NK-92 (cell line): ENCODE results near the gene ANKFN1.

Experiments
- DNase-seq: peaks from one replicate; lab custom pipeline; 2025; ENCODE audit not compliant: unreplicated experiment; lab: John Stamatoyannopoulos, UW

The ANKFN1 gene

DNA sequence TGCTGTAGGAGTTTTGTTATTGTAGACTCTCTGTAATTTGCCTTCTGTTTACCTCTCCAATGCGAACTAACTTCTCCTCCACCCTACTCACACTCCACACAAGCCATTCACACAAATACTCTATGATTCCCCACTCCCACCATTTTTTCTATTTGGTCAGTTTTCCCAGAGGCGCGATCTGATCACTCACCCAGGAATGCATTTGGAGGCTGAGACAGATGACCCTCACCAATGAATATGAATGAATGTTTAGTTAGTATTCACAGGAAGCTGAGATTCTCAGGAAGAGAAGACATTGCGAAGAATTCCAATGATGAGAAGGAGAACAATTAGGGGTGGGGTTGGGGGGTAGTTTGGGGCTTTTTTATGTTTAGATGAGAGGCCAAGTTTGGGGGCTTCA lies 10.5 kb upstream of the ANKFN1 start:
- DNase-seq = no peak

DNA sequence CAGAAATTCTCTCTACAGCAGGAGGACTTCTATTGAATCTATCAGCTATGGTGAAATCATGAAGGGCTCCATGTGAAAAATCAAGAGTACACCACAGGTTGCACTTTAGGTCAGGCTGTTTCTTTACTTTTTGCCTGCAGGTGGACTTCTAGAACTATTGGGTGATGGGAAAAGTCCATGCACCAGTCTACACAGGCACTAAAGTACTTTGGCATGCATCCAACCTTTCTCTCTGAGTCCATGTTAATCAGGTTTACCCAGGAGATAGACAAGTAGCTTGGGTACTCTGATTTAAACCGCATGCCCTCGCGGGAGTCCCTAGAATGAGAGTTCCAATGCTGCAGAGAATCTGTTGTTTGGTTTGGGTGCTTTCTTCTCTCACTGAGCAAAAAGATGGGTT lies 9.1 kb upstream of the ANKFN1 start:
- DNase-seq = no peak

DNA sequence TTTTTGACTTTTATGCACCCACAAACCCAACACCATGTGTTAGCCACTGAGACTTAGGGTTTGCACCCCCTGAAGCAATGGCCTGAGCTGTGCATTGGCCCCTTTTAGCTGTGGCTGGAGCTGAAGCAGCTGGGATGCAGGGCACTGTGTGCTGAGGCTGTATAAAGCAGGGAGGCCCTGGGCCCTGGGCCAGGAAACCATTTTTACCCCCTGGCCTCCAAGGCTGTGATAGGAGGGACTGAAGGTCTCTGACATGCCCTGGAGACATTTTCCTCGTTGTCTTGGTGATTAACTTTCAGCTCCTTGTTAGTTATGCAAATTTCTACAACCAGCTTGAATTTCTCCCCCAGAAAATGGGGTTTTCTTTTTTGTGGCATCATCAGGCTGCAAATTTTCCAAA lies 6.7 kb upstream of the ANKFN1 start:
- no peak for DNase-seq

DNA sequence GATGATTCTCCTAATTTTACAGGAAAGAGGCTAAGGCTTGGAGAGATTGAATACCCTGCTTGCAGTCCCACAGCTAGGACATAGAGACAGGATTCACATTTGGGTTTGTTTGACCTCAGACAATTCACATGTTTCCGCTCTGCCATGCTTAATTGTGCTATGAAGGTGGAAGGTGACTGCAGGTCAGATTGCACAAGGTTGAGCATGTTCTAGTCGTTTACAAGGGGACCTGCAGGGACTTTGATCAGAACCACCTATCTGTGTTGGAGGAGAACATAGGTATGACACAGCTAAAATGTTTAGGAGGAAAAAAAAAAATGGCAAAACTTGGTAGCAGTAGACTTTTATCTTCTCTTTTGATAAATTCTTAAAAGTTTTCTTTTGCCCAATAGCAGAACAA lies 4.9 kb upstream of the ANKFN1 start:
- no peak for DNase-seq

DNA sequence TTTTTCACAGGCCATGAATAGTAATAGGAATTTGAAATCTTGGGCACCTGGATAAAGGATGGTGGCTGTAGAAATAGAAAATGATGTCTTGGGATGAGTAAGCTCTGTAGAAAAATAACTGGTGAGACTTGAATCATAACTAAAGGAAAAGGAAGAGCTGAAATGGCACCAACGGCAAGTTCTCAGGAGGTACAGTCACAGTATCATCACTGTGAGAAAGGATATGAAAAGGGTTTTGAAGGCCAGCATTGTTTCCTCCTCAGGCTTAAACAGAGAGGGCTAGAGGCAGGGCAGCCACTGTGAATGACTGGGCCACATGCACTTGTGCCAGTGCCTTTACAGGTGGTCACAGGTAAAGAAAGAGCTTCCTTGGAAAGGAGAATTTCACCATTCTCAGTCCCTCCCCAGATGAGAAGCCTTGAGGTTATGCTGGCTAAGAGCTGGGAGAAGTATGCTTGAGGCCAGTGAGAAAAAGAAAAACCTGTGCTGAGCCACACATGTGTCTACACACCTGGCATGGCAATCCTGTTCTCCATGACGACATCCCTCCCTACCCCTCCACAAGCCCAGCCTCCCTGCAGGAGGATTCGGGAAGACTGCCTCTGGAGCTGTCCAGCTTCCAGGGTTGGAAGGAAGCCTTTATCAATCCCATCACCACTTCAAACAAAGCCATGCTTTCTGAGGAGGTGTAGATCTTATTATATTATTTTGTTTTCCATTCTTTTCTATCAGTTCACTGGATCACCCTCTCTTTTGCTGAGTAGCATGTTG lies 3.8 kb upstream of the ANKFN1 start:
- DNase-seq = no peak

DNA sequence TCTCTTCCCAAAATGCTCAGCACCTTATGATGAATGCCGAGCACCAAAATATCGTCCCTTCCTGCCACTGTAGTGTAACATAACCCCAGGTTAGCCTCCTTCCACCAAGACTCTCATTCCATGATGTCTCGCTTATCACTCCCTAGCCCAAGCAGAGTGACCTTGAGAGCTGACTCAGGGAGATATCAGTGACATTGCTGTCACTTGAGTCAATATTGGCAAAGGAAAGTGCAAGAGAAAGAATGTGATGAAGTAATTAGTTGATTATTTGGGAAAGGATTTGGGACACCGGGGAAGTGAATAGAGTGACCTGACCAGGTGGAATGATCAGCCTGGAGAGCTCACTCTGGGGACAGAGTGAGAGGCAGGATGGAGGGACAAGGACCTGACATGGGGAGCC lies 2.6 kb upstream of the ANKFN1 start:
- DNase-seq = no peak

DNA sequence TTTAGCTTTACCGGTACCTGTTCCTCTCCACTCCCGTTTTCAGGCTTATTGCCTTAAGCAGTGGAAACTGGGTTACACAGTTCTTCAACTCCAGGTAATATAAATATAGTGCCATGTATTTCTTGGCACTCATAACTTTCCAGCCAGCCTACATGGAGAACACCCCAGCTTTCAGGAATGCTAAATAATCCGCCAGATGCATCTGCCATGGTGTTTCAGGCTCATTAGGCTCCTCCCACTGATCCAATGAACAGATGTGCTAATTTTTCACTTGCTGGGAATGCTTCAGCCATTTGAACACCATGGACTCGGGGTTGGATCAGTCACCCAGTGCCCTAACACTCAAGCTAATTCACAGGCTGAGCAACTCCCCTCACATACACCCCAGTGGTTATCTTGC lies 4.6 kb downstream of the ANKFN1 start:
- DNase-seq = no peak

DNA sequence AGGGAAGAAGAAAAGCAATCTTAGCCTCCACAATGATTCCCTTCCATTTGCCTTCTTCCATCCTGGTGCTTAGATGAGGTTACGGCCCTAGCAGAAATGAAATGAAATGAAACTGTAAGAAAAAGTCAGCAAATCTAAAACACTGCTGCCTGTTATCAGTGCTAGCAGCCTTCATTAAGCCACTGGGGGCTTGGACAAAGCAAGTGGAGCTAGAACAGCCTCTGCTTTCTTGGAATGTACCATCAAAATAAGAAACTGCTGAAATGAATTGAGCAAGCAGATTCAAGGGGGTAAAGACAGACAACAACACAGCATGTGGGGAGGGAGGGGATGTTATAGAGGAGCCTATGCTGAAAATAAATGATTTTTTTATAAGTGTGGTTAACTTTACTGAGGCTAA lies 5.1 kb downstream of the ANKFN1 start:
- no peak for DNase-seq

DNA sequence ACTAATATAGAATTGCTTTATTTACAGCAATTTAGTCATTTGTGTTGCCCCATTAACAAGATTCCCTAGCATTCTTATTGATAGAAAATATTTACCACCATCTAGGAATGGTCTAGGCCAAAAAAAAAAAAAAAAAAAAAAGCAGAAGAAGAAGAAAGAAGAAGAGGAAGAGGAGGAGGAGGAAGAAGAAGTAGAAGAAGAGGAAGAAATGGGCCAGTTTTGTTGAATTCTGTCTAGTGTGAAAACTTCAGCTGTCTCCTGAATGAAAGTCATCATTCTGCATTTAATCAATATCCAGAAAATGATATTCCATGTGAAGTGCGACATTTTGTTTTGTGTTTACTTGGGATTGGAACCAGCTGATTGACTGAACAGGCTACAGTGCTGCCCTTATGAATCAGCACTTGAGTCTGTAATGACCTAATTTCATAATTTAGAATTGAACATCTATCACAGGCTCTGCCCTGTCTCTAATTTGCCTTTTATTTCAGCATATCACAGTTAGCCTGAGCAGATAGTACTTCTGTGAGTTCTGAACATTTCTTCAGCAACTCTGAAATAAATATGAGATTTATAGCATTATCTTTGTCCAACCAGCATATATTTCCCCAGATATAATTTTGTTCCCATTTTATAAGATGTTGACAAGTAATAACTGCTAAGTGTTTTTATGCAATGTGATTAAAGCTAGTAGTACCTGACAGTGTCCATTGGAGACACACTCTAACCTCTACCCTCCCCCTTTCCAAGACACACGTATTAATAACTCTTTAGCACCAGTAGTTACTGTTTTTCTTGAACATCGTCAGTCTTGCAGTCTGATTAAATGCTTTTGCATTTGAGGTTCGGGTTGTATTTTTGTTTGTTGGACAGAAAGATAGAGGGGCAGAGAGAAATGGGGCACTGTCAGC lies 5.9 kb downstream of the ANKFN1 start:
- DNase-seq = no peak

DNA sequence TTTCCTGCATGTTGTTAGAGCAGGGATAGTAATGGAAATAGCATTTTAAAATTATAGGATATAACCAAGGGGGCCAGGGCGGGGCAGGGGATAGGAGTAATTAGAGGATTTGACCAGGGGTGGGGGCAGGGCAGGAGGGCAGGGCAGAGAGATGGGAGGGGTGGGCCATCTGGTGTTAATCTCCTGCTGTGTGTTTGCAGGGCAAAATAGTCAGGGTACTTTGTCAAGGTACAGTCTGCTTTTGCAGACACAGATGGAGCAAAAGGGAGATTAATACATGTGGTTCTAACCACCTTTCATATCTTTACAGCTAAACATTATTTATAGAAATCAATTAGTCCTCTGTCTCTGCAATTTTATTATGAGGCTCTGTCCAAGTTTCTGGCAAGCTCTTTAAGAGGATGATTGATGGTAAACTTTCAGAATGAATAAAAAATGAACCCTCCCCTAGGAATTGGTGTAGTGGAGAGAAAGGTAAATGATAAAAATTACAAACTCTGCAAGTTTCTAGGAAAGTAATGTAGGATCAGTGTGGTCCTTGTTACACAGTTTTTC lies 6.6 kb downstream of the ANKFN1 start:
- no peak for DNase-seq

DNA sequence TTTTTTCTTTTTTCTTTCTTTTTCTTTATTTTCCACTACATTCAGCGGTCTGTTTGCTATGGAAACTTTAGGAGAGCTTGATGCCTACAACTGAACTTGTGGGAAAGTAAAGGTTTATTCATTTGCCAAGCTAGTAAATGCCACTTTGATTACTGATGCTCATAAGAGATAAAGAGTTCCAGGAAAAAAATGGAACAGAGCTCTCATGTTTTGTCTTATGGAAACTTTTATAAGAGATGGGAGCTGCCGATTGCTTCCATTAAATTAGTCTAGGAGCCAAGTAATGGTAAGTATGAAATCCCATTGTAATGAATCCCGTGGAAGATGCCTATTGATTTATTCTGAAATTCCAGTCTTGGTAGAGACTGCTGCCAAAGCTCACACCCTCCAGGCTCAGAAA lies 7.1 kb downstream of the ANKFN1 start:
- DNase-seq = no peak

DNA sequence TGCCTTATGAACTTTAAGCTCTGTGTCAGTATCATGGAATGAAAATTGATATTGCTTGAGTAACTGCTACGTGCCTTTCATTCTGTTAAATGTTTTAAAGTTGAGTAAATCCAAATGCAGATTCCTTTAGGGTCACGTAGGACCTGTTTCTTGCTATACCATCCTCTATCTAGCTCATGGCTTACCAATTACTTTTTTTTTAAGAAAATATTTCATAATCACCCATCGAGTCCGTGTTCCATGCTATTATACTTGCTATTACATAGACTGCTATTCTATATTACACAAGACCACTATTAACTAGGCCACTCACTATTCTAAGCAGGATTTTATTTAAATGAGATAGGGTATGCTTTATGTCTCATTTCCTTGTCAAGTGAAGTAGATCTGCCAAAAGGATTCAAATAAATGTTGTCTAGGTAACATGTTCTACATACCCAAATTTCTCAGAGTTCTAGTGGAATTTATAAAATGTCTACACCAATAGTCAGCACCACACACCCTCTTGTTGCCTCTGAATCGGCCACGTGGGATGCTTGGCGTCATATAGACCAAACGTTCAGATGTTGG lies 11.9 kb downstream of the ANKFN1 start:
- DNase-seq = no peak

DNA sequence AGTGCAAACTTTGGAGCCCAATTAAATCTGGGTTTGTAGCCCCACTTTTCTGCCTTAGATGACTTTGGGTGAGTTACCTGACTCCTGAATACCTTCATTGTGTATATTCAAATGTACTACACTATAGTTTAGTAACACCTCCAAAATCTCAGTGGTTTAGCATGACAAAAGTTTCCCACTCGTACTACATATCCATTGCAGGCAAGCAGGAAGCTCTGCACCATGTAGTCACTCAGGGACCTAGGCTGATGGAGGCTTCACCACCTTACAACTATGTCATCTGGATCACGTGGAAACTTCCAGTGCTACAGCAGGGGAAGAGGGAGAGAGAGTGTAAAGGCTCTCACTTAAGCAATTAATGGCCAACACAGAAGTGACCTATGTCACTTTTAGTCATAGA lies 14.2 kb downstream of the ANKFN1 start:
- no peak for DNase-seq

DNA sequence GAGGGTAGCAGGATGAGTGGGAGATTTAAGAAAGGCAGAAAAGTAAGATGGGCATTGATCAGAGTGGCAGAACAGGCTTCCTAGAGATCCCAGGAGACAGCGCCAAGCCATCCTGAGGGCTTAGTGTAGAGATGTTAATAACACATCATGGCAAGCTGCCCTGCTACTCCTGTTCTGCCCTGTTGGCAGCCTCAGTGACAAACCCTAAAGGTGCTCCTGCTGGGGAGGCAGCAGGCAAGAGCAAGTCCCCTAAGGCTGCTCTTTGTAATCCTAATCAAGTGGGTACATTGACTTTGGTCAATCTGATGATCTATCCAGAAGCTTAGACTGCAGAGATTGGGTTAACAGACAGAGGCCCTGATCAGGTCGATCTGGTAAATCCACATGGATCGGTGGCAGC lies 16.3 kb downstream of the ANKFN1 start:
- no peak for DNase-seq

DNA sequence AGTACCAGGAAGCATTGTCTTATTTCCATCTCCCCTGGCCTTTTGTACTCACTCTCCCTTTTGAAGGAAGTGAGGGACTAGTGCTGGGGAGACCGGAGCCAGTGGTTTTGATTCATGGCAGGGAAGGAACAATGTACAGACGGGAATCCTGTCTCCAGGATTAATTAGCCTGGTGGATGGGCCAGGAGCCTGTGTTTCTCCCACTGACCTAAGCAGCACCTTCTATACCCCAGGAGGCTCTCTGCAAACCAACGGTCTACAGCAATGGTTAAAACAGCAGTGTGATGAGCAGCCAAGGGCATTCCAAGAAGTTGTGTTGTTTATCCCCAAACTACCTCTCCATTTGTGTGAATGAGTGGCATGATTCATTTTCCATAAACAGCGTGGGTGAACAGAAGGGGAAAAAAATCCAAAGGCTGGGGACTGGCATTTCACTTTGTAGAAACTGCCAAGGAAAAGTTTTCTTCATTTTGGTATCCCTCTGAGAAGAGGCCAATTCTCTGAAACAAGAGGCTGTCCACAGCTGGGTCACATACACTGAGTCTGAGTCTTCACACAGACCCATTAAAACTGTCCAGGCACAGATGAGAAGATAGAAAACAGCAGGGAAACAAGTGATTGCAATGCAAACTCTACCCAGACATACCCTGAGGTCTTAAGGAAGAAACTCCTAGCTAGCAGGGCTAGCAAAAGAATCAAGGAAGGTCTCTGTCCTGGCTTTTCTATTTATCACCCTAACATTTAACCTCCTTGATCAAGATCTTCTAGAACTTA lies 18.1 kb downstream of the ANKFN1 start:
- no peak for DNase-seq

DNA sequence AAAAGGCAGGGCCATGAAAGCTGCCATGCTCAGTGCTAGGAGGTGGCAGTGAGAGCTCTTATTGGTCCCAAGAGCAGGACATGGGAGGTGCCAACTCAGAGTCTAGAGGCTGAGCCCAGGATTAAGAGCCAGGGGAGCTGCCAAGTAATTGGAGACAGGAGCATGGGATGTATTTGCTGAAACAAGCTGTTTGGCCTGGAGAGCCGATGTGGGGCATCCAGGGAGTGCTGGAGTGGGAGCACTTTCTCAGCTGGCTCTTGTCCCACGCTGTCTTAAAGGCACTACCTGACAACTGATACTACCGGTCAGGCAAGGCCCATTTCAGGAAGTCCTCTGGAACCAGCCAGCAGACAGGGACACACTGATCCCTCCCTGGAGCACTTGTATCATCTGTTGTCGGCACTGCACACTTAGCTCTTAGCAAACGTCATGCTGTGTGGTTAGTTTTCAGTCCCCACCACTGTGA lies 19.3 kb downstream of the ANKFN1 start:
- DNase-seq = no peak

DNA sequence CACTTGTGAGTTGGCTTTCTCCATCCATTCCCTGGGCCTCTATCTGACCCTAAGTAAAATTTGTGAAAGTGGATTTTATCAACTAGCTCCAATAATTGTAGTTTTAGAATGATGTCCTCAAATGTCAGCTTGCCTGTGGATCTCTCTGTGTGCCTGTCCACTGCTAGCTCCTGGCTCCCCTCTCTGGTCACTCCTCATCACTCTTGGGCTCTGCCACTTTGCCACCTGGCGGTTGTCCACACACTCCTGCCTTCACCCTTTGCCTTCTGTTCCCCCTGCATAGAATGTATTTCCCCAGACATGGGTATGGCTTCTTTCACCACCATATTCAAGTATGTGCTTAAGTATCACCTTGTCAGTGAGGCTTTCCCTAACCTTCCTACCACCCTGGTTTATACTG lies 19.8 kb downstream of the ANKFN1 start:
- no peak for DNase-seq

DNA sequence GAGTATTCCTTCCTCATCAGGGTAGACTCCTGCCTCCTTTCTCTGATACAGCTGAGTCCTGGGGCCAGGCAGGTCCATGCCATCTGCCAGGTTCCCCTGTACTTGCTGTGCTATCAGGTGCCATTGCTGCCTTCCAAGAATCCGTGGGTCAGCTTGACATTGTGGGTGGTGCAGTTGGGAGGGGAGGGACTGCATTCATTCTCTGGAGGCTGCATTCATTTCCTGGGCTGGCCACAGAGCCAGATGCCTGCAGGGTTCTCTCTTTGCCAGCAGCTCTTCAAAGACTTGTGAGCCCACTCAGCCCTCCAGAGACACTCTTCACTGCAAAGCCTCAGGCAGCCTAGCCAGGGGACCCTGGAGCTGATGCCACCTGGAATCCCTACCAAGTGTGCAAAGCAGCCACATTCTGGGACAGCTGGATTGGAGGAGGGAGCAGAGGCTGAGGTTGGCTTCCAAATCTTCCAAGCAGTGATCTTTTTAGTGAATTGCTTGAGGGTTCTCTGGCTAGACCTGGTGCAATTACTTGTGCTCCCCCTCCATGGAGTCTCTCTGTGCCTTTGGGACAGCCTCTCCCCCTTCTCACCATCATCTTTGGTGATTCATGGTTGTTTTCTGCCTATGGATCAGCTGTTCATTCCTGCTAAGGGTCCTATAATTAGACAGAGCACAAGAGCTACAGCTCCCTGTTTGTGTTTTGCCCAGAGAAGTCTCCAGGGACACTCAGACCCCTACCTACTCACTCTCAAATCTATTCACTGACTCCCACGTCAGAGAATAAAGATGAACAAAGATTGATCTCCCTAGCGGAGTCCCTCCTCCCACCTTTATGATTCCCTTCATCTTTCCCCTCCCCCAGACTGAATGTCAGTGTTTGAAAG lies 20.9 kb downstream of the ANKFN1 start:
- DNase-seq = no peak

DNA sequence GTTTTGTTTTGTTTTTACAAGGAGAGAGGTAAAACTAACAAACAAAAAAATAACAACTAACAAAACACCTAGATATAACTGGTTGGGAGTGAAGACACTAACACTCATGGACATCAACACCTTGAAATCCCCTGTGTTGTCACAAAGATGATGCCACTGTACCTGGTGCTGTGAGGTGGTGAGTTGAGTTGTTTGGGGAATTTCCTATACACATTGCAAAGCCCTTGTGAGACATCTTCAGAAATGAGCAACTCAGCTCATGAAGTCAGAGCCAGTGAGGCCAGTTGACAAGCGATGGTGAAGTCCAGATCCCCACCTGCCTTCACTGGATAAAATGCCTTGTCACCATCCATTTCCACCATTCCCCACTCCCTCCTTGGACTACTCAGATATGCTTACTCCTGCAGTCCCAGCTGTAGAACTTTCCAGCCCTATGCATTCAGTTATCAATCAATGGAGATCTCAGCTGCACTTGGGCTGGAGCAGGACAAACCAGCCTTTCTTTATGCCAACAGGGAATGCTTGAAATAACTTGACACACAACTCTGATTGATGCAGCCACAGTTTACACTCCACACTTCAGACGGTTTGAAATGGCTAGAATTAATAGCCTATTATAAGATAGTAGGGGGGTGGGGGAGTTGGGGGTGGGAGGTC lies 22.2 kb downstream of the ANKFN1 start:
- DNase-seq = no peak
